Measurements from ENCODE around the gene CYFIP2. TPM values are rescaled to one million over a fixed set of nuclear protein-coding genes. Genes with fewer than 3 reads are reported as not detected.

CYFIP2 gene
- total RNA-seq, 2 donors from 2014 or later, result 18.1 to 27.6 TPM

DNA sequence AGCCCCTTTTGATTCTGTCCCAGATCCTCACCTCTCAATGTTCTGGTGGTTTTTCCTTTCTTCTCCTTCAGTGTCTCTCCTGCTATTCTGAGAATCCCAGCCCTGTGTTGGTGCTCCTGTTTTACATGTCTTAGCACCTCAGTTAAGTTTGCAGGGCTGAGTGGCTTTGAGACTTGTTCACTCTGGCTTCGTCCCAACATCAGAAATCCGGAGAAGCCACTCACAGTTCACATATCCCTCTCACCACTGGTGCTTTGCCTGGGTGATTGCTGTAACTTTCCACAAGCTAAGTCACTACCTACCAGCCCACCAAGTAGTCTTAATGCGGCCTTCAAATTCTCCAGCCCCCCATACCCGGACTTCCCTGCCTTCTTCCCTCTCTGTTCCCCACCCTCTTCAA, 40.2 kb downstream of the CYFIP2 start:
- intact Hi-C loops (cut with DNase I), result loop anchor here in 1 of 2 donors (5.0 kb wide), 1 partner anchor 54 kb away; no protein-coding TSS in a partner anchor
- ATAC-seq (peak; percentile 17 to 22), DNase-seq (no peak)

DNA sequence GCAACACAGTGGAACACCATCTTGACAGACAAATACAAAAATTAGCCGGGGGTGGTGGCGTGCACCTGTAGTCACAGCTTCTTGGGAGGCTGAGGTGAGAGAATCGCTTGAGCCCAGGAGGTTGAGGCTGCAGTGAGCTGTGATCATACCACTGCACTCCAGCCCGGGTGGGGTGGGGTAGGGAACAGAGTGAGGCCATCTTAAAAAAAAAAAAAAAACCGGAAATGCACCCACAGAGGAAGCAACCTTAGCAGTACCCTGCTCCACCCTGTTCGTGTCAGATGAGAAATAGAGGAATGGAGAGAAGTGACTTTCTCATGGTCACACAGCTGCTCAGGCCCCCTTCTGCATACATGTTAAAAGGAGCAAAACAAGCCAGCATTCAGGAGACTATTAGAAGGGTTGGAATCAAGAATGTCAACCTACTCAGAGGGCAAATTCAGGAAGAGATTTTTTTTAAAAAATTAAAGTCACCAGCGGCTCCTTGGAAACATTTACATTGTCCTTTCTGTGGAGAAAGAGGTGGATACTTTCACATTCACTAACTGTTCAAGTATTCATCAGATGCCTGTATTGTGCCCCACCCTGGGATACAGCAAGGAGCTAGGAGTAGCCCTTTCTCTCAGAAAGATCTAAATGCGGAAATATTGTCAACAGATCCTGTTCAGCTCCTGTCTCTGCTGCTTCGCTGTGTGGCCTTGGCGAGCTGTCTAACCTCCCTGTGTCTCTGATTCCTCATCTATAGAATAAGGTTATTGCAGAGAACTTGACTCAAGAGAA, 41.0 kb downstream of the CYFIP2 start:
- ATAC-seq (no peak), DNase-seq (no peak)
- intact Hi-C loops (cut with DNase I), result loop anchor here in 1 of 2 donors (5.0 kb wide), 1 partner anchor 55 kb away; no protein-coding TSS in a partner anchor

DNA sequence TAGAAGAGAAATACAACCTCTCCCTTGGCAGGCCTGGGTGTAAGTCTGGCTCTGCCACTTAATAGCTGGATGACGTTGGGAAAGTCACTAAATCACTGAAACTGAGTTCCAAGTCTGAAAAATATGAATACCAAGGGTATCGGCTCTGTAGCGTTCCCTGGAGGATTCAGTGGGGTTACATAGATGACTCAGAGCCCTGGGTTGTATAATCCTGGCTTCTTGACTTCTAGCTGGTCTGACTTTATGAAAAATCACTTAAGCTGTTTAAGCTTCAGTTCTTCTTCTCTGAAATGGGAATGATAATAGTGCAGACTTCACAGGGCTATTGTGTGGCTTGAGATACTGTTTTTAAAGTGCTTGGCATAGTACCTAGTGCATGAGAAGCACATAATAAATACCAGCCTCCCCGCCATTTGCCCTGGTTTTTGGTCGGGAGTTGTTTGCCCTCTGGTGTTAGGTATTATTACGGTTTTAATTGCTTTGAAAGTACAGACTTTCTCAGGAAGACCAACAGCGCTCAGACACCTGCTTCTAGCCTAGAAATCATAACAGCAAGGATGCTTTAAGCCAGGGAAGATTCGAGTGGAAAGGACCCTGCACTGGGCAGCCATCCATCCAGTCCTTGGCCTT, 43.0 kb downstream of the CYFIP2 start:
- ATAC-seq, result no peak
- no peak for DNase-seq
- intact Hi-C loops (cut with DNase I), result loop anchor here in 1 of 2 donors (5.0 kb wide), 1 partner anchor 57 kb away; no protein-coding TSS in a partner anchor

DNA sequence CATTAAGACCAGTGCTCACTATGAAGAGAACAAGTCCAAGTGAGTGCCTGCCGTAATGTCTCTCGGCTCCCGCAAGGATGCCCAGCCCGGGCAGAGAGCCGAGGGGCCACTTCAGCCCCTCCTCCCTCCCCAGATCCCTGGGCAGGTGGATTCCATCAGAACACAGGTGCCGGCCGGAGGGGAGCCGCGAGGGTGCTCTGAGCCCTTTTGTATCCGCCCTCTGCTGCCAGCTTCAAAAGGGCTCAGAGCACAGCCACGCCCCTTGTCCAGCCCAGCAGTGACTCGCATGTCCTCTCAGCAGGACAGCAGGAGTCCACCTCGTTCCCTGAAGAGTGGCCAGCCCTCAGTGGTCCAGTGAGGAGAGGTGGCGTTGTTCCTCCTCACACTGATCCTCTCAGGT, 43.9 kb downstream of the CYFIP2 start:
- no peak for ATAC-seq

DNA sequence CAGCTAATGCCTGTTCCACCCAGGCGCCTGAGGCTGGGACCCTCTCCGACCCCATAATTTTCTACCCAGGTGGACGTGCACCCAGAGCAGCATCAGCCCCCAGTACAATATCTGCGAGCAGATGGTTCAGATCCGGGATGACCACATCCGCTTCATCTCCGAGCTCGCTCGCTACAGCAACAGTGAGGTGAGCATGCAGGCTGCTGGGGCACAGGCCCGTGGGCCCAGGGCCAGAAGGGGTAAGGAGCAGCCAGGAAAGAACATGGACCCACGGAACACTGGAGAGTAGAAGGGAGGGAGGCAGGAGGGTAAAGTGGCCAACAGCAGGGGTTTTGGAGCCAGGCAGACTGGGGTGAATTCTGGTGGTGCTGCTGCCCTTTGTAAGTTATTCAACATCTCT, 45.7 kb downstream of the CYFIP2 start:
- no peak for DNase-seq
- intact Hi-C loops (cut with DNase I), result loop anchor here in 1 of 2 donors (5.0 kb wide), 1 partner anchor 164 kb away; no protein-coding TSS in a partner anchor
- ATAC-seq, result no peak

More for the DNA sequence above, 43.9 kb downstream of the CYFIP2 start:
- intact Hi-C loops (cut with DNase I), result loop anchor here in 1 of 2 donors (5.0 kb wide), 2 partner anchors 57 to 162 kb away; no protein-coding TSS in a partner anchor
- DNase-seq, result no peak

DNA sequence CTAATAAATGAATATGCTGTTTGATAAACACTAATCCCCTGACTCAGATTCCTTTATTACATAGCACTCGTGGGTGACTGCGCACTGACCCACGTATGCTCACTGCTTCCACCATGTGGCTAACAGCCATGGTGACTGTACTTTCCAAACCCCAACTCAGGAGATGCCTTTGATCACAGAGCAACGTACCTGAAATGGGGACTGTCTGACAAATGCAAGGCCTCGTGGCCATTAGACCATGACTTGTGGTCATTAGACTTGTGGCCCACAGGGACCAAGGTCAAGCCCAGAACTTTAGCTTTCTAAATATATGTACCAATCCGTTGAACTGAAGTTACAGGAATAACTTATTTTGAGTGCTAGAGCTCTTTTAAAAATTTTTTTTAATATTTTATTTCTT, 46.6 kb downstream of the CYFIP2 start:
- ATAC-seq (peak; percentile 62 to 83), DNase-seq (peak; percentile 34)
- intact Hi-C loops (cut with DNase I), result loop anchor here (1.0 to 5.0 kb wide), 3 partner anchors 59 to 165 kb away; no protein-coding TSS in a partner anchor

DNA sequence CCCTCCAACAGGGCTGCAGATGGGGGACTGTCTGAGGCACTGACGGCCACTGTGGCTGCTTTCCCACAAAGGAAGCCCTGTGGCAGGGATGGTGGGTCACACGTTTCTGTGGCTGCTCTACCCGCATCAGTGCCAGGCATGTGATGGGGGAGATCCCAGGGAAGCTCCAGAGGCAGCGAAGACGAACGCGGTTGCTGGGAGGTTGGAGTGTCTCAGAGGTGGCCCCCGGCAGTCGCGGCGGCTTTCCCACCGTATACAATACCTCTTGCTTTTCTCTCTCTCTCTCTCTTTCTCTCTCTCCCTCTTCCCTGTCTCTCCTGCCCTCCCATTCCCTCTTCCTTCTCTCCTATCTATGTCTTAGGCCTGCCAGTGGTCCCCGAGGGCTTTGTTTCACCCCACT, 56.7 kb downstream of the CYFIP2 start:
- ATAC-seq, result no peak
- DNase-seq, result no peak
- intact Hi-C loops (cut with DNase I), result no loop called here

DNA sequence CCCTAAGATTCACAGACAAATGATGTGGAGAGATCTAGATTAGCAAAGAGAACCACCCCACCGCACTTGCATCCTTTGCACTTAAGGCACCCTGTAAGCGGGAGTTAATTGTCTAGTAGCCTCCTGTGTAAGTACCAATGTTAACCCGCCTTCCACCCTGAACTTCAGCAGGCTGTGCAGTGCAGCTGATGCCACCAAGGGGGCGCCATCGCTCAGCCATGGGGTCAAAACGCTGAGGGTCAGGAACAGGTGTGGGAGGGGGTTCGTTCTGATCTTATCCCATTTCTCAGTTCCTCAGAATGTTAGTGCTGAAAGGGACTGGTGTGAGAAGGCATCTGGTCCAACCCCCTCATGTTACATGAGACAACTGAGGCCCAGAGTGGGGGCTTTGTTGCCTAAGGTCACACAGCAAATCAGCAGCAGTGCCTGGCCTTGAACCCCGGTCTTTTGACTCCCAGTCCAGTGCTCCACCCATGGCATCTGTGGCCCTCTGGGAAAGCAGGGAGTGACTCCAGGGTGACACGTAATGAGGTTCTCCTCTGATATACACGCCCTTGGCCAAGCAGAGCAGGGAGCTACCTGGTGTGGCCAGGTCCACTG, 57.3 kb downstream of the CYFIP2 start:
- no peak for ATAC-seq
- intact Hi-C loops (cut with DNase I), result no loop called here
- no peak for DNase-seq

DNA sequence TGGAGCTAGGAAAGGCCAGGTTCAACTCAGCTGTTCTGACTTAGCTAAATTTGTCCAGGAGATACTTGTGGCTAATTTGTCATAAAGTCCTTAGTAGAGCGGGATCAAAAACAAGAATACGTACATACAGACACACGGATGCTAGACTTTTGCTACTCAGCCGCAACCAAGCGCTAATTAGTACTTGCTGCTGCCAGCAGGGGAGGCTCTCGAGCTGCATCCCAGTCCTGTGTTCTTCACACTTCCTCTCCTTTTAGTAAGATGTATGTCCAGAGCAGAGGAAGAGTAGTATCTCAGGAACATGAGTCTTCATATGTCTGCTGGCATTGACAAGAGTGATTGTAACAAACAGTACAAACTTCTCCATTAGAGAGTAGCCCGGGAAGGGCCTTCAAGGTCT, 58.3 kb downstream of the CYFIP2 start:
- DNase-seq (no peak), ATAC-seq (no peak)
- intact Hi-C loops (cut with DNase I), result no loop called here

DNA sequence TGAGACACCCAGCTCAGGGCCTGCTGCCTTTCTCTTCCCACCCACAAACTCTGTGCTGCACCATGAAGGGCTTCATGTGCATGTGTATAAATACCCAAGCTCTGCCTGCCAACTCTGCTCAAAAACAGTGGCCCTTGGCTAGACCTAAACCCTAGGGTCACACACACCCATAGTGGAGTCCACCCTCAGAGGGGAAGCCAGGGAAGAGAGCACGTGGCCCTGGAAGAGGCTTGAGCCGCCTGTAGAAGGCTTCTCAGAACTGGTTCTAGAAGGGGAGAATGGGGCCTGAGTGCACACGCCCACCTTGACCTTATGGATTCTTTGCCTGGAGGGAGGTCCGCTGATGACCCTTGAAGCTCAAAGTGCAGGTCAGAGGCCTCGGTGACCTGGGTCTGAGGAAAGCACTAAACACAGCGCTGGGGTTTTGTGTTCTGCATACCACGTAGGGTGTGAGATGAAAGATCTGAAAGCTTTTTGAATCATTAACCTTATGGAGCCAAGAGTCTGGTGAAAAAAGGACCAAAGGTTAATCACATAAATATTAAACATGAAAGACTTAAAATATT, 60.6 kb downstream of the CYFIP2 start:
- intact Hi-C loops (cut with DNase I), result loop anchor here in 1 of 2 donors (5.0 kb wide), 1 partner anchor 151 kb away; no protein-coding TSS in a partner anchor
- no peak for ATAC-seq
- no peak for DNase-seq

DNA sequence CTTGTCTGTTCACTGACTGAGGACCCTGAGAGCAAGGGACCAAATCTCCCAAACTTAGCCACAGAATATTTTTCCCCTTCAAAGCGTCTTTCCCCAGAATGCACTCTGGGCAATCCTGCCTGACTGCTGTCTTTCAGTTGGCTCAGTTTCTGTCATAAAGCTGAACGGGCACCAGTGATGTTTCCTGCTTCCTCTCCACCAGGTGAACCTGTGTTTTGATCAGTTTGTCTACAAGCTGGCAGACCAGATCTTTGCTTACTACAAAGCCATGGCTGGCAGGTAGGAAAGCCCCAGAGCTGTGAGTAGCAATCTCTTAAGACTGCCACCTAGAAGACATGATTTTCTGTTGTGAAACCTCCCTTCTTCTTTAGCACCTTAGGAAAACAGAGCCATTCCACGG, 61.8 kb downstream of the CYFIP2 start:
- ATAC-seq, result no peak
- intact Hi-C loops (cut with DNase I), result loop anchor here in 1 of 2 donors (5.0 kb wide), 1 partner anchor 150 kb away; no protein-coding TSS in a partner anchor

DNA sequence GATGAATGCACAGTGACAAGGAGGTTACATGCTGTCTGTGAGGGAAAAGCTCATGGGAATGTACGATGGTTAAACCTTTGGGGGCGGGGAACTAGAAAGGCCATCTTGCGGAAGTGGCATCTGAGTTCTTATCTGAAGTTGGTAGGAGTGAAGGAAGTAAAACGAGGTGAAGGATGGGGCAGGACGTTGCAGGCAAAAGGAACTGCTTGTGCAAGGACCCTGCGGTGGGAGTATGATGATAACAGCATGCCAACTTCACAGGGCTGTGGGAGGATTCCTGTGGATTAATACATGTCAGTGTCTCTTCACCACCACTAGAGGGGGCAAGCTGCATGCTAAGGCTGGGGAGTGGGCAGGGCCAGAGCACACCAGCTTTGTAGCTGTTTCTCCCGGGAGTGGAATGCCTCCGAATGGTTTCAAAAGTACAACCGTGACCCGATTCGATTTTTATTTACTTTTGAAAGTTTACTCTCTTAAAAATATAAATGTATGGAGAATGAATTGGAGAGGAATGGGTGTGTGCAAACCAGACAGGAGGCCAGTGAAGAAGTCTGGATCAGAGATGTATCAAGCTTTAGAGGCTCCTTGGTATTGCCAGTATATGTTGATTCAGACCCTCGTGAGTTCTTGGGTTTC, 62.5 kb downstream of the CYFIP2 start:
- intact Hi-C loops (cut with DNase I), result loop anchor here in 1 of 2 donors (5.0 kb wide), 1 partner anchor 149 kb away; no protein-coding TSS in a partner anchor
- DNase-seq (peak; percentile 62), ATAC-seq (peak; percentile 98 to 99)

More for the DNA sequence above, 61.8 kb downstream of the CYFIP2 start:
- DNase-seq, result no peak

DNA sequence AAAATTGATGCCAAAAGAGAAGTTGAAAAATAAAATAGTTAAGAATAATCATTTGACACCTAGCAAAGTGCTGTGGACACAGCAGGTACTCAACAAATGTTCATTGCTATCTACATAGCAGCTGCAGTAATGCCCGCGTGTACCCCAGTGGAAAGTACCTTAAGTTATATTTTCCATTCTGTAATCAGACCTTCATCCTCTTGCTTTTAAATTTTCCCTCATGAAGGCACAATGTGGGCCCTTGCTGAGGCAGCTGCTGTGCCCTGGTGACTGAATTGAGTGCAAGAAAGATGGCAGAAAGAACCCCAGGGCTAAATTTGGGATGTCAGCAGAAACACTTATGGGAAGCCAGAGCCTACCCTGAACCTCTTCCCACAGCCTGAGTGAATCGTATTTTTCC, 65.9 kb downstream of the CYFIP2 start:
- intact Hi-C loops (cut with DNase I), result no loop called here

DNA sequence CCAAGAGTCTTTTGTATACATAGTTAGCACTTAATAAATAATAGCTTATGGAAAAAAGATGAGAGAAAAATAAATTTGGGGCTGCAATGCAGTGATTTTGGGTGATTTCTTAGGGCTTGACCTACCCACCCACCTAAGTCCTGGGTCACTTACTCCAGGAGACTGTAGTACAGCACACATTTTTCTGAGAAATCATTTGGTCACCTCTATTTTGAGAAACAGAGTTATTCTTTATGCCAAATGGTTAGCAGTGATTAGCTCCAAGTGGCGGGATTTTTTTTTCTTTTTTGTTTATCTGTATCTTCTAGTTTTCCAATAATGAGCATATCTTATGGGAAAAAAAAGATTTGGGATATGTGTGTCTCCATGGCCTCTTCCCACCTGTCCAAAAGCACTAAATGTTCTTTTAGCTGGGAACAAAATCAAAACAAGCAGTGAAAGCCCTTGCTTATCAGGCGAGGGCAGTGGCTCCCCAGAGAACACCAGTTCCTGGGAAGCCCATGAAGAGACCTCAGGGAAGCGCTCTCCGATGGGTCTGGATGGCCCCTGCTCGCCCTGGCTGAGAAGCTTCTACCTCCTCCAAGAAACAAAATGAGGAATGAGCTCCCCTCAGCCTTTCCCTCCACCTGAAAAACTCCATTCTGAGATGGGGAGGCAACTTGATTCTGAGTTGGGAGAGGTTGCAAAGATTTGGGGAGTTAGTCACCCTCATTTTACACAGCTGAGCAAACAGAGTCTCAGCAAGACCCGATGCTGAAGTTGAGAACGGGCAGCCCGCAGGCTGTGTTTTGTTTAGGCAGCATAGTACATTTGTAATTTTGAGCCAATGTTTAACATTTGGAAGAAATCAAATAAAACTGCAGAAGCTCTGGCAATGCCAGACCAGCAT, 69.9 kb downstream of the CYFIP2 start:
- peak in 1 of 2 donors; percentile 38 for ATAC-seq
- intact Hi-C loops (cut with DNase I), result no loop called here
- DNase-seq, result no peak

More for the DNA sequence above, 65.9 kb downstream of the CYFIP2 start:
- no peak for ATAC-seq
- no peak for DNase-seq

DNA sequence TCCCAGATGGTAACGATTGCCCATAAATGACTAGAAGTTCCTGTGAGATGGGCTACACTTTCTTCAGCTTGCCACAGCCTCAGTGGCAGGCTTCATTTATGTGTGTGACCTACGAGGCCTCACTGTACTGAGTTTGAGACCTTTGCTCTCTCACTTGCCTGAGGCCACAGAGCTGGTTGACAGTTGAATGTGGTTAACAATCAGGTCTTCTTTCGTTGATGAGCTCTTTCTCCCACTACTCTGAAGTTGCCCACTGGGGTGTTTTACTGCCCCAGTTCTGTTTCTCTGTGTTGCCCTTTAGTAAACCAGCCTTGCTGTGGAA, 70.5 kb downstream of the CYFIP2 start:
- no peak for ATAC-seq

DNA sequence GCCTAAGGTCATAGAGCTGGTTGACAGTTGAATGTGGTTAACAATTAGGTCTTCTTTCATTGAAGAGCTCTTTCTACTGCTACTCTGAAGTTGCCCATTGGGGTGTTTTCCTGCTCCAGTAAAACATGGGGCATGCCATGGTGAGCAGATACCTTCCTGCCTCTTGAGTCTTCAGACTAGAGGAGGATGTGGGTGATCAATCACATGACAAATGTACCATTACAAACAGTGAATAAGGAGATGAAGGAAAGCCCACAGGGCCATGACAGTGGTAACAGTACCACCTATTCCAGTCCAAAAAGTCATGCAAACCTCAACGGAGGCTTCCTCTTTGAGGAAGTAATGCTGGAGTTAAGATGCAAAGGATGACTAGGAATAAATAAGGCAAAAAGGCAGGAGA, 73.5 kb downstream of the CYFIP2 start:
- no peak for ATAC-seq
- intact Hi-C loops (cut with DNase I), result no loop called here
- no peak for DNase-seq

More for the DNA sequence above, 70.5 kb downstream of the CYFIP2 start:
- intact Hi-C loops (cut with DNase I), result no loop called here
- DNase-seq, result no peak

DNA sequence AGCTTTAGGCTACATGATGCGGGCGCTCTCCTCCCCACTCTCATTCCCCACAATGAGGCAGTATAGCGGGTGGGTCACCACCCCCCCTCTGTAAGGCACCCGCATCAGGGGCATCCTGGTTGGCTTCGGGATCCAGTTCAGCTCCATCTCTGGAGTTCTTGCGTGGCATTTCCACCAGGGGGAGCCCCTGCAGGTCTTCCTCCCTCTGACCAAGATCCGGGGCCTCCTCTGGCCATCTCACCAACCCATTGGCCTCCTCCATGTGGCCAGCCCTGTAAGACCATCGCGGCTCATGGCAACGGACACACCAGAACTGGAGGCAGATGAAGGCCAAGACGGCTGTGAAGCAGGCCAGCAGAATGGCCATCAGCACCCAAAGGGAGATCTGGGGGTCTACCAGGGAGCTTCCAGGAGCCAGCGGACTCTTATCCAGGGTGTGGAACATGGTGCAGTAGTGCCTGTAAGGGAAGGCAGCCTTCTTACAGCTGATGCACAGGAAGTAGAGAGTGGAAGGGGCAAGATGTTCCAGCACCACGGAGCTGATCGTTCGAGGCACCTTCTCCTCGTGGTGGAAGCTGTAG, 77.0 kb downstream of the CYFIP2 start:
- ATAC-seq (peak in 1 of 2 donors; percentile 42), DNase-seq (peak; percentile 31)
- intact Hi-C loops (cut with DNase I), result loop anchor here in 1 of 2 donors (10.0 kb wide), 1 partner anchor 372 kb away; no protein-coding TSS in a partner anchor
